Measurements from ENCODE around the gene OSBPL8. TPM values are rescaled to one million over a fixed set of nuclear protein-coding genes. Genes with fewer than 3 reads are reported as not detected.

The OSBPL8 gene
- total RNA-seq, 1 donor = 133 TPM

- TF ChIP-seq CTCF (IDR thresholded peaks at IDR 0.05; ENCODE audit: insufficient read depth, low read length) = no peak
- DNase-seq (ENCODE audit: low read depth) = no peak
- no peak overlapping the region for H3K4me3 ChIP-seq (ENCODE audit: low read depth, low read length)
These were observed 150.5 kb downstream of the OSBPL8 start for GRCh38 chr12:76409074-76409473.

- H3K4me3 ChIP-seq (ENCODE audit: low read depth, low read length) = no peak overlapping the region
- DNase-seq (ENCODE audit: low read depth) = no peak
- TF ChIP-seq CTCF (IDR thresholded peaks at IDR 0.05; ENCODE audit: insufficient read depth, low read length) = no peak
These were observed 151.9 kb downstream of the OSBPL8 start for GRCh38 chr12:76407710-76408109.

GRCh38 chr12:76402259-76402658, 157.3 kb downstream of the OSBPL8 start:
- H3K4me3 ChIP-seq (ENCODE audit: low read depth, low read length) = no peak overlapping the region
- no peak for TF ChIP-seq CTCF (IDR thresholded peaks at IDR 0.05; ENCODE audit: insufficient read depth, low read length)
- DNase-seq (ENCODE audit: low read depth) = no peak

GRCh38 chr12:76400136-76400535, 159.4 kb downstream of the OSBPL8 start:
- no peak for TF ChIP-seq CTCF (IDR thresholded peaks at IDR 0.05; ENCODE audit: insufficient read depth, low read length)
- DNase-seq (ENCODE audit: low read depth) = no peak
- H3K4me3 ChIP-seq (ENCODE audit: low read depth, low read length) = no peak overlapping the region

- DNase-seq (ENCODE audit: low read depth) = no peak
- no peak for TF ChIP-seq CTCF (IDR thresholded peaks at IDR 0.05; ENCODE audit: insufficient read depth, low read length)
- no peak overlapping the region for H3K4me3 ChIP-seq (ENCODE audit: low read depth, low read length)
These were observed 160.5 kb downstream of the OSBPL8 start for GRCh38 chr12:76399040-76399439.

GRCh38 chr12:76398106-76398505, 161.5 kb downstream of the OSBPL8 start:
- no peak for DNase-seq (ENCODE audit: low read depth)
- TF ChIP-seq CTCF (IDR thresholded peaks at IDR 0.05; ENCODE audit: insufficient read depth, low read length) = no peak
- no peak overlapping the region for H3K4me3 ChIP-seq (ENCODE audit: low read depth, low read length)

- no peak for DNase-seq (ENCODE audit: low read depth)
- no peak for TF ChIP-seq CTCF (IDR thresholded peaks at IDR 0.05; ENCODE audit: insufficient read depth, low read length)
- H3K4me3 ChIP-seq (ENCODE audit: low read depth, low read length) = no peak overlapping the region
These were observed 168.1 kb downstream of the OSBPL8 start for GRCh38 chr12:76391461-76391860.

Measured in fibroblast of the aortic adventitia (primary cell).